ENCODE results near the gene INSIG2. TPM values are rescaled to one million over a fixed set of nuclear protein-coding genes. Genes with fewer than 3 reads are reported as not detected.

The INSIG2 gene
- total RNA-seq, 1 donor from 2014 or later = 27.7 TPM

DNA sequence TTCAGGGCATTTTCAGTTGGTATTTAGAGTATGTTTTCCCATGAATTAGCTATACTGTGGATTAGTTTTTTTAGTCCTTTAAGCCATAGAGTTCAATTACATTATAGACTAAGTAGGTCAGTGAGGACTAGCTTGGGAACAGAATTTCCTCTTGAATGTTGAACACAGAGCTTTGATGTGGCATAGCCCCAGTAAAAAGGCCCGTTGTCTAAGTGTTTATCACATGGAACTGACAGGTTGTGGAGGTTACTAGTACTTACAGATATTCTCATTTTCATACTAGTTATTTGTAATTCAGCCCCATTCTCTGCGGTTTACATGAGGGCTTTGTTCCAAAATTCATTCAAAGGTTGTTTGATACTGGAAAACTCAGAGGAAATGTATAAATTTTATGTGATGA lies 6.2 kb downstream of the INSIG2 start:
- no peak for DNase-seq (ENCODE audit: low spot score)
- peaks cover 5% of the 10 kb centered on the region for H3K36me3 Mint-ChIP-seq (ENCODE audit: low read depth)
- H3K4me3 Mint-ChIP-seq (ENCODE audit: unreplicated experiment) = no peak overlapping the region
- H3K27me3 Mint-ChIP-seq (ENCODE audit: low read depth) = no peaks in the 10 kb centered on the region
- H3K9me3 Mint-ChIP-seq (ENCODE audit: low read depth) = peaks cover 3% of the 10 kb centered on the region
- no peak overlapping the region for H3K27ac Mint-ChIP-seq (ENCODE audit: unreplicated experiment)
- TF ChIP-seq, protein P1, sequence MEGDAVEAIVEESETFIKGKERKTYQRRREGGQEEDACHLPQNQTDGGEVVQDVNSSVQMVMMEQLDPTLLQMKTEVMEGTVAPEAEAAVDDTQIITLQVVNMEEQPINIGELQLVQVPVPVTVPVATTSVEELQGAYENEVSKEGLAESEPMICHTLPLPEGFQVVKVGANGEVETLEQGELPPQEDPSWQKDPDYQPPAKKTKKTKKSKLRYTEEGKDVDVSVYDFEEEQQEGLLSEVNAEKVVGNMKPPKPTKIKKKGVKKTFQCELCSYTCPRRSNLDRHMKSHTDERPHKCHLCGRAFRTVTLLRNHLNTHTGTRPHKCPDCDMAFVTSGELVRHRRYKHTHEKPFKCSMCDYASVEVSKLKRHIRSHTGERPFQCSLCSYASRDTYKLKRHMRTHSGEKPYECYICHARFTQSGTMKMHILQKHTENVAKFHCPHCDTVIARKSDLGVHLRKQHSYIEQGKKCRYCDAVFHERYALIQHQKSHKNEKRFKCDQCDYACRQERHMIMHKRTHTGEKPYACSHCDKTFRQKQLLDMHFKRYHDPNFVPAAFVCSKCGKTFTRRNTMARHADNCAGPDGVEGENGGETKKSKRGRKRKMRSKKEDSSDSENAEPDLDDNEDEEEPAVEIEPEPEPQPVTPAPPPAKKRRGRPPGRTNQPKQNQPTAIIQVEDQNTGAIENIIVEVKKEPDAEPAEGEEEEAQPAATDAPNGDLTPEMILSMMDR (IDR thresholded peaks at IDR 0.05) = no peak
- peaks cover 49% of the 10 kb centered on the region for H3K4me1 Mint-ChIP-seq (ENCODE audit: low read depth)

DNA sequence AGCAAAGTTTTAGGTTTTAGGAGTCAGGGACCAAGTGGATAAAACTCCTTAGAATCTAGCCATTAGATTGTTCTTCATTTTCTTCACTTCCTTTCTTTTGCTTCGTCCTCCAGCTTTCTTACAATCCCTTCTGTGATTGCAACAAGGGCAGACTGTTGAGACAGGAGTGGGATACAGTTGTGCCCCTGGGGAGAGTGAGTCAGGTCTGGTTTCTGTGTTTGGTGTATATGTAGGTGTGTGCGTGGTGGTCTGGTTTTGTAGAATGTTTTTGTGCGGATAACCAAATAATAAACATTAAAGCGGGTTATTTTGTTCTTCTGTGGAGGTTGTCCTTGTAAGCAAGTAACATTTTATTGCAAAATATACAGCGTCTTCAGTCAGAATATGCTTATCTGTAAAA lies 7.3 kb downstream of the INSIG2 start:
- Mint-ChIP-seq H3K4me3 (ENCODE audit: unreplicated experiment) (no peak overlapping the region), H3K36me3 (ENCODE audit: low read depth) (peaks cover 10% of the 10 kb centered on the region), H3K27me3 (ENCODE audit: low read depth) (no peaks in the 10 kb centered on the region), H3K9me3 (ENCODE audit: low read depth) (peaks cover 3% of the 10 kb centered on the region), H3K4me1 (ENCODE audit: low read depth) (peaks cover 42% of the 10 kb centered on the region), H3K27ac (ENCODE audit: unreplicated experiment) (no peak overlapping the region)
- no peak for DNase-seq (ENCODE audit: low spot score)
- TF ChIP-seq, protein P1 (IDR thresholded peaks at IDR 0.05) = no peak

DNA sequence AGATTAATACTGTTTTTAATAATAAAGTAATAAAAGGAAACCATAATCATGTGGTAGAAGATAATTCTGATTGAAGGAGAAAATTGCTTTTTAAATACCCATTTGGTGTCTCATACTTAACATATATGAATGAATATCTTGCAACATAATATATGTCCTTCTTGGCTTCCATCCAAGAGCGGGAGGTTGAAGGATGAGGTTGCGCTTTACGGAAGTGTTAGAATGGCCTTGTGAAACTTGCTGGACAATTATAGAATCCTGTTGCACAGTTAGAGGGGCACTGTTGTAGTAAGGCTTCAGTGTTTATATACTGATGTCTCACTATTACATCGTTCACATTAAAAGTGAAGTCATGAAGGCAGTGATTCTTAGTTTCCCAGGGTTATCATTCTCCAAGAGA lies 9.4 kb downstream of the INSIG2 start:
- H3K27ac Mint-ChIP-seq (ENCODE audit: unreplicated experiment) = peak overlapping the region; percentile 37
- no peak for DNase-seq (ENCODE audit: low spot score)
- H3K36me3 Mint-ChIP-seq (ENCODE audit: low read depth) = peaks cover 10% of the 10 kb centered on the region
- peaks cover under 1% of the 10 kb centered on the region for H3K9me3 Mint-ChIP-seq (ENCODE audit: low read depth)
- peaks cover 25% of the 10 kb centered on the region for H3K4me1 Mint-ChIP-seq (ENCODE audit: low read depth)
- TF ChIP-seq, protein P1 (IDR thresholded peaks at IDR 0.05) = no peak
- H3K4me3 Mint-ChIP-seq (ENCODE audit: unreplicated experiment) = no peak overlapping the region
- H3K27me3 Mint-ChIP-seq (ENCODE audit: low read depth) = no peaks in the 10 kb centered on the region

DNA sequence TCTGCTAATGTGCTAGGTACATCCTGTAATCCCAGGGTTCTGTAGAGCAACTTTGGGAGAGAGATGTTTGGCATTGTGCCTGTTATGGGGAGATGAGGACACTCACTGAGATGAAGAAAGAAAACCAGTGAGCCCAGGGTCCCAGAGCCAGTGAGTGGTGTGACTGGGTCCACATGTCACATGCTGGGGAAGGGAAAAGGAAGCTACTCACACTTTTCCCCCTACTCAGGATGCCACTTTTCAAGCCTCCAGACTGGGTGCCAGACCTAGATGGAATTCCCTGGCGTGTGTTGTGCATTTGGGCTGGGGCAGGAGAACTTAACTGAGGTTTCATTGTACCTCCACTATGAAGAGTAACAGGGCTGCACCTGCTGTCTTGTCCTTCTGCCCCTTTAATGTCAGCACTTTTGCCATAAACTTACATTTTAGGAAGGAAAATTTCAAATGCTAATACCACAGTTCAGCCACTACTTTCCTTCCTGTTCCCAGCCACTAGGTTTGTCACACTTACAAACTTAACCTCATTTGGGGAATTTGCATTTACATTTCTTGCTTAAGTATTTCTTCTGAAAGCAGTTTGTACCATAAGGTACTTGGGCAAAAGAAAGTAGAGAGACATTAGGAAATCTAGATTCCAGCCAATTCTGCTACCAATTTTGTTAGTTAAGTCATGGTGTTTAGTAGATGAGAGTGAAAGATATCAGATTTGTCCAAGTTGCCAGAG lies 10.2 kb downstream of the INSIG2 start:
- peaks cover 10% of the 10 kb centered on the region for H3K36me3 Mint-ChIP-seq (ENCODE audit: low read depth)
- peak overlapping the region; percentile 37 for H3K27ac Mint-ChIP-seq (ENCODE audit: unreplicated experiment)
- TF ChIP-seq, protein P1 (IDR thresholded peaks at IDR 0.05) = no peak
- no peak overlapping the region for H3K4me3 Mint-ChIP-seq (ENCODE audit: unreplicated experiment)
- DNase-seq (ENCODE audit: low spot score) = no peak
- peaks cover 23% of the 10 kb centered on the region for H3K4me1 Mint-ChIP-seq (ENCODE audit: low read depth)
- H3K9me3 Mint-ChIP-seq (ENCODE audit: low read depth) = no peaks in the 10 kb centered on the region
- no peaks in the 10 kb centered on the region for H3K27me3 Mint-ChIP-seq (ENCODE audit: low read depth)

DNA sequence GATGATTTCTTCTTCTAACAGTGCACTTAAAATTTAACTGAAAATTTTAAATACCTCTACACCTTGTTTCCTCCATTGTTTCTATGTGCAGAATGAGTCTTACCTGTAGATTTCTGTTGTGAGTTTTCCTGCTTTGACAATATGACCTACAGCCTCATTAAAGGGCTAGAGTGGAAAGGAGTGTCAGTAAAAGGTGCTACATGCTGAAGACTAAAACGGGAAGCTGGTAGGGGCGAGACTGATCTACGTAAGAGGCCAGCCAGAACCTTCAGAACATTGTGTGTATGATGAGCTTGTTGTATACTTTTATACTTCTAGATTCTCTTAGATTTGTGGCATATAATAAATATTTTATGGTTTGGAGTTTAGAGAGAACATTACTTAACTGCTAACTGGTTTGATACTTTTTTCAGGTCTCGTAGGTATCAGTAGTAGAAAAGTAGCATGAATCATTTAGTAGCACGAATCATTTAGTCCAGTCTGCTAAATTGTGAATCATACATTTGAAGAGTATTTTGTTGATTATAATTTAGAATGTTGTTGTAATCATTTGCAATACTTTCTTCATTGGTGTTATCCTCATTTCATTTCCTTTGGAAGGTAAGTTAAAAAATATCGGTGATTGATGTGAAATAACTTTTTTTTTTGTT lies 14.3 kb downstream of the INSIG2 start:
- TF ChIP-seq, protein P1 (IDR thresholded peaks at IDR 0.05) = no peak
- peaks cover 7% of the 10 kb centered on the region for H3K4me1 Mint-ChIP-seq (ENCODE audit: low read depth)
- H3K27ac Mint-ChIP-seq (ENCODE audit: unreplicated experiment) = no peak overlapping the region
- H3K9me3 Mint-ChIP-seq (ENCODE audit: low read depth) = no peaks in the 10 kb centered on the region
- no peaks in the 10 kb centered on the region for H3K27me3 Mint-ChIP-seq (ENCODE audit: low read depth)
- no peak for DNase-seq (ENCODE audit: low spot score)
- peaks cover 21% of the 10 kb centered on the region for H3K36me3 Mint-ChIP-seq (ENCODE audit: low read depth)
- no peak overlapping the region for H3K4me3 Mint-ChIP-seq (ENCODE audit: unreplicated experiment)

Data from chondrocyte (in vitro differentiated cells).